ENCODE results near the gene CXCL16. TPM values are rescaled to one million over a fixed set of nuclear protein-coding genes. Genes with fewer than 3 reads are reported as not detected.

CXCL16 gene
- total RNA-seq, 4 donors from 2014 or later, result 1.0 to 9.1 (median 7.1) TPM

DNA sequence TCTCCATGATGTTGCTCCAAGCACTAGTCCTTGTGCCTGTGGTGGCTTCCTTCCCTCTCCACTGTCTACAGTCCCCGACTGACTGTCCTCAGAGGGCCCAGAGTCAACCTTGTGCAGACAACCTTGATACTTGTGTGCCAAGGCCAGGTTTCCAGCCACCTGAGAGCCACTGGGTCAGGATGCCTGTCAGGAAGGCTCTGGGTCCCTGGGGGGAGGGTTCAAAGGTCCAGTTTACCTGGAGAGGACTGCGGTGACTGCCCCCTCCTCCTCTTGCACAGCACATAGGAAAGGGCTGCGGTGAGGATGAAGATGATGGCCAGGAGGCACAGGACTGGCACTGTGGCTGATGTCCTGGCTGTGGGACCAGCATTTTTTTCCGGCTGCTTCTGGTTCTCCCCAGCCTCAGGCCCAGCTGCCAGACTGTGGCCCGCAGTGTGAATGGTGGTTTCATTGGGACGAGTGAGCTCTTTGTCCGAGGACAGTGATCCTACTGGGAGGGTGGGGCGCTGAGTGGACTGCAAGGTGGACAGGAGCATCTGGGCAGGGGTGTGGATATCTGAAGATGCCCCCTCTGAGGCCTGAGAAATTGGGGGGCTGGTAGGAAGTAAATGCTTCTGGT, 4.8 kb downstream of the CXCL16 start:
- no peak for DNase-seq
- Histone ChIP-seq H3K4me3 (no peak overlapping the region), H3K36me3 (no peaks in the 10 kb centered on the region), H3K4me1 (peaks cover 0 to 3% of the 10 kb centered on the region in 2 donors), H3K9me3 (no peaks in the 10 kb centered on the region), H3K27ac (no peak overlapping the region), H3K27me3 (no peaks in the 10 kb centered on the region)
- intact Hi-C loops (cut with DNase I; ENCODE audit: low total_unique reads), result no loop called here
- TF ChIP-seq POLR2A (IDR thresholded peaks at IDR 0.05), result no peak
- TF ChIP-seq, protein P1, sequence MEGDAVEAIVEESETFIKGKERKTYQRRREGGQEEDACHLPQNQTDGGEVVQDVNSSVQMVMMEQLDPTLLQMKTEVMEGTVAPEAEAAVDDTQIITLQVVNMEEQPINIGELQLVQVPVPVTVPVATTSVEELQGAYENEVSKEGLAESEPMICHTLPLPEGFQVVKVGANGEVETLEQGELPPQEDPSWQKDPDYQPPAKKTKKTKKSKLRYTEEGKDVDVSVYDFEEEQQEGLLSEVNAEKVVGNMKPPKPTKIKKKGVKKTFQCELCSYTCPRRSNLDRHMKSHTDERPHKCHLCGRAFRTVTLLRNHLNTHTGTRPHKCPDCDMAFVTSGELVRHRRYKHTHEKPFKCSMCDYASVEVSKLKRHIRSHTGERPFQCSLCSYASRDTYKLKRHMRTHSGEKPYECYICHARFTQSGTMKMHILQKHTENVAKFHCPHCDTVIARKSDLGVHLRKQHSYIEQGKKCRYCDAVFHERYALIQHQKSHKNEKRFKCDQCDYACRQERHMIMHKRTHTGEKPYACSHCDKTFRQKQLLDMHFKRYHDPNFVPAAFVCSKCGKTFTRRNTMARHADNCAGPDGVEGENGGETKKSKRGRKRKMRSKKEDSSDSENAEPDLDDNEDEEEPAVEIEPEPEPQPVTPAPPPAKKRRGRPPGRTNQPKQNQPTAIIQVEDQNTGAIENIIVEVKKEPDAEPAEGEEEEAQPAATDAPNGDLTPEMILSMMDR (IDR thresholded peaks at IDR 0.05), result no peak

DNA sequence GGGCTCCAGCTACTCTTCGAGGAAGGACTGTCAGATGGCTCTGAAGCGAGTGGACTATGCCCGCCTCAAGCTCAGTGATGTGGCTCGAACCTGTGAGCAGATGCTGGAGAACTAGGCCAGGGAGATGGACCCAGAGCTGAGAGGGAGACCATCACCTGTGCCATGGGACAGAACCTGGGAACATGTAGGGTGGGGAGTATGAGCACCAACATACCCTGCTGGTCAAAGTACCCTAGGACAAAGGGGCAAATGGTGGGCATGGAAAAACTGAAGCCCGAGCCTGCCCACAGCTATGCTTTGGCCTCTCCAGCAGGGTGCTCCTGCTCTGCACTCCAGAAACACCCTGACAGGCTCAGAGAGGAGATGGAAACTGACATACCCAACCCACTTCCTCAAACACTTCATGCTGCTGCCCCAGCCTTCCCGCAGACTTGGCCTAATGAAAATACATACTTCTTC, 6.6 kb downstream of the CXCL16 start:
- H3K9me3 ChIP-seq, result no peaks in the 10 kb centered on the region
- no peaks in the 10 kb centered on the region for H3K36me3 ChIP-seq
- H3K27me3 ChIP-seq, result no peaks in the 10 kb centered on the region
- no peak for DNase-seq
- TF ChIP-seq POLR2A (IDR thresholded peaks at IDR 0.05), result no peak
- TF ChIP-seq, protein P1 (IDR thresholded peaks at IDR 0.05), result no peak
- intact Hi-C loops (cut with DNase I; ENCODE audit: low total_unique reads), result no loop called here
- H3K4me1 ChIP-seq, result peaks cover 0 to 3% of the 10 kb centered on the region in 2 donors
- no peak overlapping the region for H3K4me3 ChIP-seq
- H3K27ac ChIP-seq, result no peak overlapping the region

DNA sequence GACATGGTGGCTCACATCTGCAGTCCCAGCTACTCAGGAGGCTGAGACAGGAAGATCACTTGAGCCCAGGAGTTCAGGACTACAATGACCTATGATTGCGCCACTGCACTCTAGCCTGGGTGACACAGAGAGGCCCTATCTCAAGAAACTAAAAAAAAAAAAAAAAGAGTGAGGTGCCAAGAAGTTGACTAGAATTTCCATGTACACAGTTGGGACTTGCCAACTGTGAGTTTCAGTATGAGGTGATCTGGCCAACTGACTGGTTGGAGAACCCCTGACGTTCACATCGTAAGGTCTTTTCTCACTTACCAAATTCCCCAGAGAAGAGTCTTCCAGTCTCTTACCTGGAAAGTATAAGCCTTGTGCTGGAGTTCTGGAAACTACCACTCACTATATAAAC, 11.6 kb downstream of the CXCL16 start:
- Histone ChIP-seq H3K27me3 (no peaks in the 10 kb centered on the region), H3K9me3 (no peaks in the 10 kb centered on the region), H3K36me3 (no peaks in the 10 kb centered on the region), H3K4me1 (peaks cover 0 to 3% of the 10 kb centered on the region in 2 donors), H3K27ac (no peak overlapping the region), H3K4me3 (no peak overlapping the region)
- no peak for DNase-seq
- intact Hi-C loops (cut with DNase I; ENCODE audit: low total_unique reads), result no loop called here
- TF ChIP-seq, protein P1 (IDR thresholded peaks at IDR 0.05), result no peak
- no peak for TF ChIP-seq POLR2A (IDR thresholded peaks at IDR 0.05)

DNA sequence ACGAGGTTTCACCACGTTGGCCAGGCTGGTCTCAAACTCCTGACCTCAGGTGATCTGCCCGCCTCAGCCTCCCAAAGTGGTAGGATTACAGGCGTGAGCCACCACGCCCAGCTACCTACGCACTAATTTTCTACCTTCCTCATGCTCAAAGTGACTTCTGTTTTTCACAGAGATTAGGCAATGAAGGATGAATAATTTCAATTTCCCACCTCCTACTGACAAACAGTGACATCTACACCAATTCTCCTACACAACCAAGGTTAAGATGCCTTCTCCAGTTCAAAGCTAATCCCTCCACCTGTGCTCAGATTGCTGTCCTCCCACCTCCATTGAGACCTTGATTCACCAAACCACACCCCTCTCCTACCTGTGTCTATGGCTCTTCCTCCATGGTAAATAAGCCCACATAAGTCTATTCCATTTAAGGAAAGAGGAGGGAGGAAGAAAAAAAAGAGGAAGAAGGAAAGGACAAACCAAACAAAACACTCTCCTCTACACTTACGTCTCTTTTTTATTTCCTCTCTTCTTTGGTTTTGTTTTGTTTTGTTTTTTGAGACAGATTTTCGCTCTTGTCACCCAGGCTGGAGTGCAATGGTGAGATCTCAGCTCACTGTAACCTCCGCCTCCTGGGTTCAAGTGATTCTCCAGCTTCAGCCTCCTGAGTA, 13.9 kb downstream of the CXCL16 start:
- no peak overlapping the region for H3K27ac ChIP-seq
- no peak overlapping the region for H3K4me3 ChIP-seq
- H3K9me3 ChIP-seq, result no peaks in the 10 kb centered on the region
- intact Hi-C loops (cut with DNase I; ENCODE audit: low total_unique reads), result no loop called here
- TF ChIP-seq, protein P1 (IDR thresholded peaks at IDR 0.05), result no peak
- no peaks in the 10 kb centered on the region for H3K27me3 ChIP-seq
- DNase-seq, result no peak
- peaks cover 0 to 3% of the 10 kb centered on the region in 2 donors for H3K4me1 ChIP-seq
- no peaks in the 10 kb centered on the region for H3K36me3 ChIP-seq

DNA sequence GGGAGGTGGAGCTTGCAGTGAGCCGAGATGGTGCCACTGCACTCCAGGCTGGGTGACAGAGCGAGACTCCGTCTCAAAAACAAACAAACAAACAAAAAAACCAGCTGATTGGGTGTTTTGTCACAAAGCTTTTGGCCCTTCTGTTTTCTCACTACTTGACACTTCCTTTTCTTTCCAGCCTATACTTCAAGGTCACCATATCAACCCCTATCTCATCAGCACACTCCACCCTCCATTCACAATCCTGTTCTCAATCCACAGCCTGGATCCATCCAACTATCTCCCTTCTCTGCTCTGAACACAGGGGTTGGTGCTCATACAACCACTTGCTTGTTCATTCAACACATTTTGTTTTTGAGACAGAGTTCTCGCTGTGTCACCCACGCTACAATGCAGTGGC, 15.1 kb downstream of the CXCL16 start:
- intact Hi-C loops (cut with DNase I; ENCODE audit: low total_unique reads), result no loop called here
- no peak for DNase-seq
- no peaks in the 10 kb centered on the region for H3K9me3 ChIP-seq
- no peaks in the 10 kb centered on the region for H3K36me3 ChIP-seq
- no peak overlapping the region for H3K27ac ChIP-seq
- H3K27me3 ChIP-seq, result no peaks in the 10 kb centered on the region
- H3K4me3 ChIP-seq, result no peak overlapping the region
- TF ChIP-seq, protein P1 (IDR thresholded peaks at IDR 0.05), result no peak
- no peak for TF ChIP-seq POLR2A (IDR thresholded peaks at IDR 0.05)
- H3K4me1 ChIP-seq, result no peaks in the 10 kb centered on the region

Measured in uterus (tissue), 4 donors.